Brain microvascular endothelial cell (primary cell): Measurements from ENCODE around the gene WDR43.

Experiments
- DNase-seq: peaks from one replicate; pipeline ENCODE4 v3.0.0-alpha.2; 2020
- H3K27ac ChIP-seq: fragments of 250-450 bp; sonication (Bioruptor Pico); 2 replicates; pipeline ENCODE4 v1.5.1; 2020; ENCODE audit warnings: mild to moderate bottlenecking, moderate library complexity
- H3K27me3 ChIP-seq: fragments of 250-450 bp; sonication (Bioruptor Pico); replicated peaks from 2 replicates; pipeline ENCODE4 v1.5.1; 2020; ENCODE audit warnings: mild to moderate bottlenecking
- H3K36me3 ChIP-seq: fragments of 250-450 bp; sonication (Bioruptor Pico); replicated peaks from 2 replicates; pipeline ENCODE4 v1.5.1; 2020; ENCODE audit warnings: mild to moderate bottlenecking
- H3K4me3 ChIP-seq: 2 replicates; pipeline ENCODE4 v1.5.1; 2011; ENCODE audit warnings: low read depth, mild to moderate bottlenecking, control low read depth, low read length, moderate library complexity
- CTCF ChIP-seq: IDR thresholded peaks from 2 replicates; pipeline ENCODE4 v1.5.1; 2011; ENCODE audit warnings: low read depth, mild to moderate bottlenecking, moderate library complexity, low read length, control low read depth, inconsistent platforms; ENCODE audit errors: missing control alignments
- in situ Hi-C: cut with HindIII; loops from 2 replicates; pipeline ENCODE4 v1.10.0; 2017; ENCODE audit warnings: low sequenced_read_pairs, low pct_ligation_motif_present

WDR43 gene

GRCh38 chr2:28991460-28991859, 97.0 kb downstream of the WDR43 start:
- DNase-seq = no peak

GRCh38 chr2:28993206-28993960, 98.9 kb downstream of the WDR43 start:
- in situ Hi-C loops = no loop called here
- H3K36me3 ChIP-seq = no peaks in the 10 kb centered on the region
- H3K27me3 ChIP-seq = no peaks in the 10 kb centered on the region
- no peak for TF ChIP-seq CTCF
- no peak for DNase-seq
- no peak overlapping the region for H3K4me3 ChIP-seq
- no peak overlapping the region for H3K27ac ChIP-seq

More at GRCh38 chr2:28991460-28991859, 97.0 kb downstream of the WDR43 start:
- Histone ChIP-seq H3K27me3 (no peaks in the 10 kb centered on the region), H3K4me3 (no peak overlapping the region), H3K27ac (no peak overlapping the region), H3K36me3 (no peaks in the 10 kb centered on the region)
- in situ Hi-C loops = no loop called here
- TF ChIP-seq CTCF = no peak

- H3K4me3 ChIP-seq = no peak overlapping the region
- no peak overlapping the region for H3K27ac ChIP-seq
- DNase-seq = no peak
- in situ Hi-C loops = no loop called here
- no peaks in the 10 kb centered on the region for H3K36me3 ChIP-seq
- TF ChIP-seq CTCF = no peak
- H3K27me3 ChIP-seq = no peaks in the 10 kb centered on the region
Observed at GRCh38 chr2:28994074-28994473, 99.6 kb downstream of the WDR43 start.

- DNase-seq = no peak
- TF ChIP-seq CTCF = no peak
- Histone ChIP-seq H3K36me3 (no peaks in the 10 kb centered on the region), H3K4me3 (no peak overlapping the region), H3K27ac (no peak overlapping the region), H3K27me3 (no peaks in the 10 kb centered on the region)
- in situ Hi-C loops = no loop called here
Observed at GRCh38 chr2:28994679-28995078, 100.2 kb downstream of the WDR43 start.

GRCh38 chr2:28995765-28996750, 101.6 kb downstream of the WDR43 start:
- no peak overlapping the region for H3K4me3 ChIP-seq
- H3K36me3 ChIP-seq = no peaks in the 10 kb centered on the region
- no peaks in the 10 kb centered on the region for H3K27me3 ChIP-seq
- no peak for TF ChIP-seq CTCF
- in situ Hi-C loops = no loop called here
- no peak for DNase-seq
- no peak overlapping the region for H3K27ac ChIP-seq
